Nucleus accumbens (tissue), 56 donors: Measurements from ENCODE around the gene ARL15.

Source experiments
- DNase-seq, 56 donors: peaks; one replicate each; lab custom pipeline; 2025; lab: John Stamatoyannopoulos, UW

Gene ARL15

GRCh38 chr5:53924392-53924791 lies 386.0 kb downstream of the ARL15 start:
- no peak for DNase-seq

DNA sequence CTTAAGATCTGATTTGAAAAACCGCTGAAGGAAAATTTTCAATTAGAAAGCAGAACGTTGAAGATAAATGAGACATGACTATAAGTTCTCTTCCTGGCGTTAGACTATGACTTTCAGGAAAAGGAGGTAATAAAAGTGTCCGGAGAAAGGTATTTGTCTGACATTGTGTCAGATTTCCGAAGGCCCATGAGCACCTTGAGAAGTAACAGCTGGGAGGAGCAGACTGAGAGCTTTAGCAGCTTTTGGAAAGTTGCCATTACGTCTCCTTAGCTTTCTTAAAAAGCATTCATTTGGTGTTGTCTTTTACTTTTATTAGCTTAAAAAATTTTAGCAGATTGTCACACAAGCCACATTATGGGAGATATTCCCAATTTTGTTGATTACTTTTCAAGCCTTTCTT lies 386.4 kb downstream of the ARL15 start:
- no peak for DNase-seq

GRCh38 chr5:53922508-53923498 lies 387.6 kb downstream of the ARL15 start:
- DNase-seq: no peak

DNA sequence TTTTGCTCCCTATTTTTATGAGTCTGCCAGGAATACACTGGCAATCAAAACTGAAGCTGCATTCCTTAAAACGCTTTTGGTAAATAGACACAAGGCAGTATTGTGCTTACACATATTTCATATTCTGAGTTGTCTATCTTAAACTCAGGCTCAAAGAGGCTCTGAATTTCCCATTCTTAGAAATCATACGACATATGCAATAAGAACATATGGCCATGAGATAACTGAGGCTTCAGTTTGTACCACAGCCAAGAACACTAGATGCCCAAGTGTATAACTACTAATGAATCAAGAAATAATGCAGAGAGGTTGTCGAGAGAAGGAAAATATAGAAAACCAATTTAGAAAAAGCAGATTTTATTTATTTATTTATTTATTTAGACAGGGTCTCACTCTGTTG lies 392.5 kb downstream of the ARL15 start:
- DNase-seq: no peak

GRCh38 chr5:53917095-53917494 lies 393.3 kb downstream of the ARL15 start:
- no peak for DNase-seq

- DNase-seq: no peak
Observed at GRCh38 chr5:53915120-53915519, 395.3 kb downstream of the ARL15 start.

DNA sequence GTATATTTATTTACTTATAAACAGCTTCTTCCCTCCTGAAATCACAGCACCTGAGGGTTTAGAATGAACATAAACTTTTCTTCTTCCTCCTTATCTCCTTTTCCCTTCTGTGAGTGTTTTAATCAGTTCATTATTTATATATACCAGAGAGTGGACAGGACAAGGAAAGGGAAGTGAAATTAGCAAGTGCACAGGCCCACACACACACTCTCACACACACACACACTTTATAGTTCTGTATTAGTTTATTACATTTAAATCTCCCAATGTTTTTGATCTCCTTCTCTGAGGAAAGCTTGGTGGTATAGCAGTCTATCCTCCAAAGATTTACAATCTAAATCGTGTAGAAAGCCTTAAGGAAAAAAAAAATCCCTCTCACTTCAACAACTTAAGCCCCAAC lies 396.4 kb downstream of the ARL15 start:
- no peak for DNase-seq

- no peak for DNase-seq
Observed at GRCh38 chr5:53908757-53909156, 401.6 kb downstream of the ARL15 start.

DNA sequence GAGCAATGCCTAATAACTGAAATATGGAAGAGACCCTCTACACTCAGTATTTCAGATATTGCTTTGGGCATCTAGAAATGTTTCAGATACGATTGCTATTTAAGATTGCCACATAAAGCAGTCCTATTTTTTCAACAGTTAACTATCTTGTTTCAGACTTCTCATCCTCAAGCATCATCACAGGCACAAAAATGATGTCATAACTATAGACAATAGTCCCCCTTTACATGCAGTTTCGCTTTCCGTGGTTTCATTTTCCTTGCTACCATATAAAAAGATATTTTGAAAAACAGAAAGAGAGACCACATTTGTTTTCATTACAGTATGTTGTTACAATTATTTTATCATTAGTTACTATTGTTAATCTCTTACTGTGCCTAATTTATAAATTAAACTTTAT lies 402.5 kb downstream of the ARL15 start:
- DNase-seq: no peak

GRCh38 chr5:53906736-53907135 lies 403.6 kb downstream of the ARL15 start:
- no peak for DNase-seq

DNA sequence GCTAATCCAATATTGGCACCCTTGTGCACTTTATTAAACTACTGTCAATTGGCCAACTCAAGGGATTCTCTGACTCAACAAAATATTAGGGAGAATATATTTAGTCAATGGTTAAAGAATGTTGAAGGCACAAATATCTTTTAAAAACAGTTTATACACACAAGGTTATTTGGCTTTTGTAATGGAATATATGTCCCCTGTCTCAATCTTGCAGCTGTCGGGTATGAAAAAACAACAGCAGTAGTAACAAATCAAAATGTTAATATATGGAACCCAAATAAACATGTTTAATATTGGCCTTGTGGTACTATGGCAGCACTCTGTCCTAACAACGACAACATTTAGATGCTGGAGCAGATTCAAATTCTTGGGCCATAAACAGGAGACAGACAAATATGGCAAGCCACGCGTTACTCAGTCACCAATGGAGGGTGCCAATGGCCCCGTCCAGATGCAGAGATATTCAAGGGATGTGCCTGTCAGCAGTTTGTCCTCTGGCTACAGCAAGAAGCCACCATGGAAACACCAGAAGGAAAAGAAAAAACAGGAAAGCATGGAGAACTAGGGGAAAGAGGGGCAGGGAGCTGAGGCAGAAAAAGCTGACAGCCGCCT lies 408.0 kb downstream of the ARL15 start:
- DNase-seq: no peak

DNA sequence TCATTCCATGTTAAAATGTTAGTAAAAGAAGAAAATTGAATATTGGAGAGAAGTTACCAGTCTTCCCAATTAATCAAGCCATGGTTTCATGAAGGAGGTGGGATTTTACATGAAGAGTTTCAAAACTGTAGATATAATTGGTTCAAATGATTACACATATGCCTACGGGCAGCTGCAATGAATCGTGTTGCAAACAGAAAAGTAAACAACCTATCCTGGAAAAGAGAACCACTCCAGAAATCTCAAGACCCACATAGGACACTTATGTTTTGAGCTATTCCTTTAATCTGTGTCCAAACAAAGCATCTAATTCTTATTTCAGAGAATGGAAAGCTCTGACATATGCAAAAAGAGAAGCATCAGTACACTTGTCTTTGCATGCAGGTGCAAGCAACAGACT lies 409.7 kb downstream of the ARL15 start:
- DNase-seq: no peak

- no peak for DNase-seq
Observed at GRCh38 chr5:53895091-53895683, 415.2 kb downstream of the ARL15 start.

DNA sequence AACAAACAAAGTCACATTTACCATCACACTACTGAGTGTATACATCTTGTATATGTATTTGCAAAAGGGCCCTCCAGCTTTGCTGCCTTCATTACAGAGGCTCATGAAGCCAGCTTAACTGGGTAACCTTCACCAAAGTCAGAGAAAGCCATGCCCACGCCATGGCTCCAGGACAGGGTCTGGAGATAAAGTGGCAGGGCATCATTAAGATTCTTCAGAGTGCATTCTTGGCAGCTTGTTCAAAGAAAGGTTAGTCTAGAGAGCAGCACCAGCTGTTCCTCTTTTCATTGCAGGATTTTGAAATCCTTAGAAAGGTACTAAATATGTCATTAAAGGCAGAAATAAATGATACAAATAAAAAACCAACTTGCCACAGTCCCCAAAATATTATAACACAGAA lies 416.7 kb downstream of the ARL15 start:
- no peak for DNase-seq

DNA sequence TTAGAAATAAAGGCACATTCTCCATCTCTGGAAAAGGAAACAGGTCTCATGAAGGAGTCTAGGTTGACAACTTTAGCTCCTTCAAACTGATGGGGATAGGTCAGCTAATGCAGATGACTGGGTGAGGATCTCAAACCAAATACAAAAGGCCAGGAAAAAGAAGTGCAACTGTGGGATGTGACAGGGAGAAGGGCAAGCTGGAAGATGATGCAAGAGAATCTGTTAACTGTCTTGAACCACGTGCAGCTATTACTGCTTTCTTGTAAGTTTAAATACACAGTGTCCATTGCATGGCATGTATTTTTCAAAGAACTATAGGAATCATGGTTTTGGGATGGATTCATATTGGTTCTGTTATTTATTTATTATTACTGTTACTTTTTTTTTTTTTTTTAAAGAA lies 418.1 kb downstream of the ARL15 start:
- DNase-seq: no peak

GRCh38 chr5:53891159-53891558 lies 419.2 kb downstream of the ARL15 start:
- DNase-seq: no peak

GRCh38 chr5:53890490-53890889 lies 419.9 kb downstream of the ARL15 start:
- DNase-seq: no peak

GRCh38 chr5:53884844-53885243 lies 425.5 kb downstream of the ARL15 start:
- DNase-seq: no peak

DNA sequence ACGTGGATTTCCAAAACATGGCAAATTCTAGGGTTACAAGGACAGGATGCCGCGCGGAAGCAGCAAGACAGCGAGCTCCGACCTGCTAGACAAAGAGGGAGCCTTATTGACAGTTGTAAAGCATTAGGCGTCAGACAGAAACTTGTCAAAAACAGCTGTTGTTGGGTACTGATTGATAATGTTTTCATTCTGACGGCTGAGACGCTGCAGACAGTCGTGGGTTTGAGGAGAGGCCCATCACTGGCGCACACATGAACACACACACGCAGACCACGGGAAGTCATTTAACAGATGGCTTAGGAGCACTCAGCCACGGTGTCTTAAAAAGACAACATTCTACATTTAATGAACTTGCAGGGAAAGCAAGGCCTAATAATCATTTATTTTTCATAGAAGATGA lies 426.0 kb downstream of the ARL15 start:
- no peak for DNase-seq

- no peak for DNase-seq
Observed at GRCh38 chr5:53882676-53883031, 427.7 kb downstream of the ARL15 start.

DNA sequence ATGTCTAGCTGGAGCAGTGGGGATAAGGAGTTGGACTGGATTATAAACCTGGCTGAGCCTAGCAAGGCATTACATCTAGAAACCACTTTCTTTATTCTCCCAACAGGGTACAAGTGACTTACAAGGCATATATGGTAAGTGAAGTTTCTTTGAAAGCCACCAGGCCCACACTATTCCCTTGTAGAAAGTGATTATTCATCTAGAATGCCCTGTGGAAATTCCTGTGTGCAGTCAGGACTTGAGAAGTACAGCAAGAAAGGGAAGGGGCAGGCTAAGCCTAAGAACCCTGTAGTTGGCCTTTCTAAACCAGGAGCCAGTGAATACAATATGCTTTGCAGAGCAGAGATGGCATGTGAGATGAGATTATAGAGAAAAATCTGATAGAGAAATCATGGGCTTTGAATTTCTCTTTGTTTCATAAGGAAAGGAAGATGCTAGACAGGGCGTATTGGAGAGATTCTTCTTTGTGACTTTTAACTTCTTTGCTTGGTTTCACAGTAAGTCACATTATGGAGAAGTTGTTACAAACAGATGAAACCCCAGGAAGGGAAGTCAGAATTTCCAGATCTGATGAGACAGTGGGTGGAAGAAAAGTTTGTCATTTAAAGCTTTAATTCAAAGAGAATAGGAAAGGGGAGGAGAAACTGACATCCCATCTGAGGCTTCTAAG lies 428.2 kb downstream of the ARL15 start:
- no peak for DNase-seq
